GM19438 (cell line): ENCODE measurements around the gene CCNY.

Experiments
- ATAC-seq: cut with Tn5 transposase; IDR thresholded peaks from one replicate; pipeline ENCODE4 v1.9.1; 2021; ENCODE audit warnings: low read depth; ENCODE audit not compliant: unreplicated experiment

CCNY gene

DNA sequence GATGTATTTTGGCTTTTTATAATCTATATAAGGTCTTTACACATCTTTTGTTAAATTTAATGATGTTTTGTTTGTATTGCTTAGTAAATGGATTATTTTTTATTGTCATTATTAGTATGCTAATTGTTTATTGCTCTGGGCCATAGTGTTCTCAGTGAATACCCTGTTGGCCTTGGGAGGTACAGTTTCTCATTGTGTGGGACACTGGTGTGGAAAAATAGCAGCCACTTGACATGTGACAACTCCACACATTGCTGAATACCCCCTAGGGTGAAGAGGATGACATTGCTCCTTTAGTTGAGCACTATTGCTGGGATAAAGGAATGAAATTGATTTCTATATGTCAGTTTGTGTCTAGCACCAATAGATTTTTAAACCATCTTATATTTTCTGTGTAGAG lies 130.9 kb downstream of the CCNY start:
- no peak for ATAC-seq

GRCh38 chr10:35470248-35470924 lies 134.1 kb downstream of the CCNY start:
- no peak for ATAC-seq

DNA sequence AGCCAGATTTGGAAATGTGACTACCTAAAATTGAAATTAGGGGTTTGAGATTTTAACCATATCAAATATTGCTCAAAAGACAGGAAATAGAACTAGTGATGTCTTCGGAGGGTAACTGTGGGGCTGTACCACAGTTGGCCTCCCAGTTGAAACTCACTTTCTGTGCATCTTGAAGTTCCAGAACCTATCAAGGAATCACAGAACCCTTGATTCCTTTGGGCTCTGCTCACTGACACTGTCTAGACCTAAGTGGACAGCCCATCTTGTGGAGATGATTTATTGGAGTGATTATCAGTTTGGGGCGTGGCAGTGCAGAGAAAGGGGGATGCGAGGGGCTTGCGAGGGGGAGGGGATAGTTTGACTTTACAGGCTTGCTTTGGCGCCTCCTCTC lies 134.6 kb downstream of the CCNY start:
- ATAC-seq = no peak

GRCh38 chr10:35471435-35471834 lies 135.1 kb downstream of the CCNY start:
- ATAC-seq = no peak

GRCh38 chr10:35480142-35480541 lies 143.8 kb downstream of the CCNY start:
- no peak for ATAC-seq

- no peak for ATAC-seq
These were observed 145.1 kb downstream of the CCNY start for GRCh38 chr10:35481413-35481812.

DNA sequence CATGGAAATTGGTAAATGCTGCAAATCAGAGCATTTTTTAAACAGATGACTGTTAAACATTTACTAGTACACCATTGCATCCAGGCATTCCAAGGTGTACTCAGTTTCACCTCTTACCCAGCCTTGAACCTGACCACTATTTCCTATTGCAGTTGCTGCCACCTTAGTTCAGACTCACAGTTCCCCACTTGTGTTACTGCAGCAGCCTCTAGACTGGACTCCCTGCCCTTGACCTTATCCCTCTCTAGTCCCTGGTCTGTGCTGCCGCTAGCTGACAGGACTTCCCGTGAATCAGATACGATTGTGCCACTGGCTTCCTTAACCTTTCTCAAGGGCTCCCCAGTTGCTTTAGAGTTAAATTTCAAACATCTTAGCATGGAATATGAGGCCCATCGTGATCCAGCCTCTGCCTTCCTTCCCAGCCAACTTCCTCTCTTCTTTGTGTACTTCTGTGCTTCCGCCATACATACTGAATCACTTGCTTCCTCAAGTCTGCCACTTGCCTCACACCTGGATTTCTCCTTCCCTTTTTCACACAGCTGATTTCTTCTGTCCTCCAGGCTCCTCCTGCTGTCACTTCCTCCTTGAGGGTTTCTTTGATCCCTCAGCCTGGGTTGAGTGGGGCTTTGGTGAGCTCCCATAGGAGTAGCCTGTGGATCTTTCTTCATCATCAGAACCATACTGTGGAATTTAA lies 150.1 kb downstream of the CCNY start:
- ATAC-seq = no peak

DNA sequence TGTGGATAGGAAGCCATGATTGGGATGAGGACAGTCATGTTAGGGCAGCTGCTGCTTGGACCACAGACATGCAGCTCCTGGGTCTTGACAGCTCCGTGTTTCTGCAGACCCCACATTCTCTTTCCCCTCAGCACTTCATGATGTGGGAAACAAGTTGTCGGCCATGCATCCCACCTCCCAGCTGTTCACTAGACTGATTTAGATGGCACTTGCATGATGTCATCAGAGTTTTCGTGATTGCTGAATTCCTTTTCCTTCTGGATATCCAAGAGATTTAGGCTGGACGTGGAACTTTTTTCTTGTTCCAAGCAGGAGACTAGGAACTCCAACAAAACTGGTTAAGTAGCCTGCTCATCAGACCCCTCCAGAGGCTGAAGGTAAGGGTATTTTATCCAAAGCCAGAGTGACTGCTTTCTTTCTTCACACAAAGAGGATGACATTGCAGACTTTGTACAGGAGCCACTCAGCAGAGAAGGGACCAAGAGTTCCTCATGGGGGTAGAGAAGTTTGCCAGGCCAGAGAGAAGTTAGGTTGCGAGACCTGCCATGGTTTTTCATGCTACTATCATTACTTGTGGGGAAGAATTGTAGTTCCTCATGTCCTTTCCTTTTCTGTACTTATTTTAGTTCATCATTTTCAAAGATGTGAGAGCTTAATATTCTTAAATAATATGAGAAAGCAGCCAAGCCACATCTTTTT lies 151.2 kb downstream of the CCNY start:
- no peak for ATAC-seq

DNA sequence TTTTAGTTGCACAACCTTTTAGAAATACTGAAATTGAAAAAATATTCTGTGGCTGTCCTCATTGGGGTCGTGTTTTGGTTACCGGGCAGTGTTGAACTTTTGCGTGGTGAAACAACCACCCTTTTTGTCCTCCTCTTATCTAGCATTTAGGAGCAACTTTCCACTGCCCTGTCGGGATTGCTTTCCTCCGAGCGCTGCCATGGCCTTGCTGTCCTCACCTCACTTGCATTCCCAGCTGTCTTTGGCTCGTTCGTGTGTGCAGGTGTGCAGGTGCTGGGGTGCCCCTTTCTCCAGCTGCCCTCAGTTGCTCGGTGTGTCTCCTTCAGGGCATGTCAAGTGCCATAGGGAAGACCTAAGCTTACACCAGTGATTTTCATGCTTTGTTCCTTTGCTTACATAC lies 151.9 kb downstream of the CCNY start:
- ATAC-seq = no peak

GRCh38 chr10:35492386-35493195 lies 156.3 kb downstream of the CCNY start:
- ATAC-seq = no peak

DNA sequence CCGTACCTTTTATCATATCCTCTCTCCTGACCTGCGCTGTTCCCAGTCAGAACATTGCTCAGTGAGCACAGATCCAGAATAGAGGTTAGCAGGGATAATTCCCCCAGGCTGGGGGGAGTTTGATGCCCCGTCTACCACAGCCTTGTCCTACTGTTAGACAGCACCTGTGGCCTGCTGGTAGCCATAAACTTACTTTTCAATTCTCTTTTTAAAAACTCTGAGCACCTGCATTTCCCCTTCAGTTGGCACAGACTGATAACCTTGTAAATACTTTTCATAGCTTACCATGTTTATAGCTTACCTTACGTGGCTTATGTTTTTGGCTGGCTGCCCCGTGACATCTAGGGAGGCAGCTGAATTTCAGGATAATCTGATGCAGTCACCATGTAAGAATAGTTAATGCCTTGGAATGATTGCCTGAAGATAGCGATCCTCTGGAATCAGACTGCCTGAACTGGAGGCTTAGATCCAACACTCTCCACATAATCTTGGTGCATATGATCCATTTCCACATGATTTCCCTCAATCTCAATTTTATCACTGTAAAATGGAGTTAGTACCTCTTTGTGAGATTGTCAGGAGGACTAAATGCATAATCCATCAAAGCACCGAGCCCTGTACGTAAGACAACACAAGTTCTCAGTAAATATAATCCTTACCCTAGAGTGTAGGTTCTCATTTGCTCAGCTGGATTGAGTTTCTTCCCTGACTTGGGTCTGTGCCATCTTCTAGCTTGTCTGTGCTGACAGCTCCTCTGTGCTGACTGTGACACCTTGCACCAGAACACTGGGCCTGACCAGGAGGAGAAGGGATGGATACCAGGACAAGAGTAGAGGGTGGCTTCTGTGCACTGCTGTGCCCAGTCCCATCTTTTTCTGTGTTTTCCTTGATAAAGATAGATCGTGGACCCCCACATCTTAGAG lies 157.1 kb downstream of the CCNY start:
- no peak for ATAC-seq

DNA sequence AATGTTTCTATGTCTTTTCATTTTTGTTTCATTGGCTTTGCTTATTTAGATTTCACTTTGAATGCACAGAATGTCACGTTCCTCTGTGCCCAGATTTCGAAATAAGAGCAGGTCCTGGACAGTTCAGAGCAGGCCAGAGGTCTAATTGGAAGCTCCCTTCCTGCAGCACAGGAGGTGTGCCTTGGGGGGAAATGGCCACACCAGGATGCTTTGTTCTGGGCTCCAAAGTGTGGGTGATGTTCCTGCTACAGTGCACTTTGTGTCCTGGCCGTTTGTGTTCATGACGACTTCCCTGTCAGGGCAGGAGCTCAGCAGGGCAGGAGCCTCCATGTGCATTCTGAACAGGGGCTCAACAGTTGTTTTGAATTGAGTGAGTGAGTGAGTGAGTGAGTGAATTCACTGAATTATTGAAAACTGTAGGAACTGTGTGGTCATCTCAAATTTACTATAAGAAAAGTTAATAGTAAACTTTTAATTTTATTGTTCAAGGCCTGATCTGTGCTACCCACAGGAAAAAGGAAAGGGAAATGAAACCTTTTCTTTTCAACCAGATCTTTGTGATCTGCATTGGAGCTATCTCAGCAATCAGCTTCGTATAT lies 159.3 kb downstream of the CCNY start:
- peak; percentile 70 for ATAC-seq

DNA sequence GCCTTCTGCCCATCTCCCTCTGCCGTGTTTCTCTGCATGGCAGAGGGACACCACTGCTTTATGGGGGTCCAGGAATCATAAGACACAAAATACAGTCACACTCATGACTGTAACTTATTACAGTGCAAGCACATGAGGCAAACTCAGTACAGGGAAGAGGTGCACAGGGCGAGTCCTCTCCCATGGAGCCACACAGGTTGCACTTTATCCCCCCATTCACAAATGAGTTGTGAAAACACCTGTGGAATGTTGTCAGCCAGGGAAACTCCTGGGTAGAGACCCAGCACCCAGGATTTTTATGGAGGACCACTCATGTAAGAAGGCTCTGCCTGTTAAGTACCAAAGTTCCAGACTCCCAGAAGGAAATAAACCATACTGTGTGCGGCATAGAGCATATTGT lies 161.6 kb downstream of the CCNY start:
- no peak for ATAC-seq

- no peak for ATAC-seq
These were observed 162.4 kb downstream of the CCNY start for GRCh38 chr10:35498693-35499092.

DNA sequence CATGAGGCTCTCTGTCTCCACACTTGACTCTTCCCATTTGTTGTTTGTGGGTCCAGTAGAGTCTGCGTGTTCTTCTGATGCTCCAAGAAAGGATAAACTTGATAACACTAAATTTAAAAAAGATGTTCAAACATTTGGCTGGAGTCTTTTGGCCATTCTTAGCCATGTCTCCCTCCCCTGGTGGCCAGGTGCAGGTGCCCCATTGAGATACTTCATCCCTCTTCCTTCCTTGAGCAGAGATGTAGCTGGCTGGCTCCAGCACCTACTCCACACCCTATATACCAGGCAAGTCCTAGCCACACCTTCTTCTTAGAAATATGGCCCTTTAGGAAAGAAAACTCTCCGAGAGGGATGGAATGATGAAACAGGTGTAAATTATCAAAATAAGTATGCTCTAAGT lies 165.6 kb downstream of the CCNY start:
- no peak for ATAC-seq

GRCh38 chr10:35502692-35503091 lies 166.4 kb downstream of the CCNY start:
- ATAC-seq = no peak

- no peak for ATAC-seq
These were observed 167.3 kb downstream of the CCNY start for GRCh38 chr10:35503578-35503977.

GRCh38 chr10:35504132-35504531 lies 167.8 kb downstream of the CCNY start:
- ATAC-seq = no peak

GRCh38 chr10:35505241-35505873 lies 169.0 kb downstream of the CCNY start:
- no peak for ATAC-seq
